Naive B cell (primary cell): ENCODE data around the gene CLSTN2. TPM values are rescaled to one million over a fixed set of nuclear protein-coding genes. Genes with fewer than 3 reads are reported as not detected.

Experiments used
- ATAC-seq, 2 donors: fragments of 150-1000 bp; cut with Tn5 transposase; 2 replicates each; pipeline ENCODE4 v1.10.0; 2021; ENCODE audit warnings: low read depth in 2 of 2, mild to moderate bottlenecking in 2 of 2, moderate library complexity in 2 of 2
- DNase-seq: peaks from one replicate; pipeline ENCODE4 v3.0.0; 2022
- H3K27ac Mint-ChIP-seq, 6 donors: one replicate each; pipeline ENCODE4 v1.8.0; 2020 to 2022; ENCODE audit warnings: mild to moderate bottlenecking in 6 of 6, mixed read lengths in 6 of 6, moderate library complexity in 5 of 6, inconsistent platforms in 2 of 6
- H3K27me3 Mint-ChIP-seq, 3 donors: one replicate each; pipeline ENCODE4 v1.8.0; 2021 to 2022; ENCODE audit warnings: mixed read lengths in 3 of 3, mild to moderate bottlenecking in 1 of 3
- H3K36me3 Mint-ChIP-seq, 2 donors: one replicate each; pipeline ENCODE4 v1.8.0; 2020 to 2022; ENCODE audit warnings: mixed read lengths in 2 of 2, inconsistent platforms in 1 of 2, mild to moderate bottlenecking in 1 of 2
- H3K4me1 Mint-ChIP-seq, 3 donors: one replicate each; pipeline ENCODE4 v1.8.0; 2020 to 2022; ENCODE audit warnings: mixed read lengths in 3 of 3, inconsistent platforms in 1 of 3, mild to moderate bottlenecking in 1 of 3, moderate library complexity in 1 of 3
- H3K4me3 Mint-ChIP-seq, 8 donors: one replicate each; pipeline ENCODE4 v1.8.0; 2020 to 2022; ENCODE audit warnings: mild to moderate bottlenecking in 8 of 8, mixed read lengths in 8 of 8, moderate library complexity in 8 of 8, inconsistent platforms in 2 of 8
- H3K9me3 Mint-ChIP-seq, 7 donors: one replicate each; pipeline ENCODE4 v1.8.0; 2020 to 2022; ENCODE audit warnings: mixed read lengths in 7 of 7, mild to moderate bottlenecking in 5 of 7, inconsistent platforms in 2 of 7, moderate library complexity in 1 of 7
- polyA plus RNA-seq, 6 donors: library from polyadenylated mRNA; unstranded; fragments of 300-500 nt; fragmentation: Illumina TruSeq; gene quantifications; one replicate each; pipeline ENCODE4 v1.2.3, GENCODE V29; 2021; ENCODE audit warnings: low read depth in 6 of 6

CLSTN2 gene
- polyA plus RNA-seq, 6 donors from 2014 or later, result not detected

- ATAC-seq (no peak), DNase-seq (no peak)
- no peak overlapping the region for H3K4me3 Mint-ChIP-seq
- no peaks in the 10 kb centered on the region for H3K4me1 Mint-ChIP-seq
- no peaks in the 10 kb centered on the region for H3K36me3 Mint-ChIP-seq
- peaks cover 0 to 5% (median 0%) of the 10 kb centered on the region in 7 donors for H3K9me3 Mint-ChIP-seq
- no peak overlapping the region for H3K27ac Mint-ChIP-seq
- H3K27me3 Mint-ChIP-seq, result peaks cover 4 to 20% (median 8%) of the 10 kb centered on the region in 3 donors
Measured at GRCh38 chr3:139953131-139953910, 18.3 kb downstream of the CLSTN2 start.

GRCh38 chr3:139954146-139954860, 19.3 kb downstream of the CLSTN2 start:
- Mint-ChIP-seq H3K27me3 (peaks cover 4 to 19% (median 11%) of the 10 kb centered on the region in 3 donors), H3K27ac (no peak overlapping the region), H3K4me3 (no peak overlapping the region), H3K36me3 (no peaks in the 10 kb centered on the region), H3K9me3 (peaks cover 0 to 5% (median 0%) of the 10 kb centered on the region in 7 donors), H3K4me1 (no peaks in the 10 kb centered on the region)
- DNase-seq (no peak), ATAC-seq (no peak)

DNA sequence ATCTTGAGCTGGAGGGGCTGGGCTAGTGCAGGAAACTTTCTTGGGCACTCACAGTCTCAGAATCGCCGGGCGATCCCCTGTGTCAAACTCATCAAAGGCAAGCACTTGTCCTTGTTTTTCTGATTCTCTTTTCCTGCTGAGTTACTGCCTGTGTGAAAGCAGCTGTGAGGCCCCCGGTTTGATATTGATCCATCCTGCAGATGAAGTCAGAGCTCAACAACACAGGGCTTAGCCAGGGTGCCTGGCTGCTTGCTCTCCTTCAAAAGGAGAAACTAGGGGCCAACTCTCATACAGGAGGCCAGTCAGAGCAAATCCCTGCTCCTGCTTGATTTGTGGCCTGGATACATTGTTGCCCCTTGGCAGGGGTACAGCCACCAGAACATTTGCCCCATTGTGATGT, 22.9 kb downstream of the CLSTN2 start:
- DNase-seq, result no peak
- Mint-ChIP-seq H3K36me3 (no peaks in the 10 kb centered on the region), H3K4me3 (no peak overlapping the region), H3K27ac (no peak overlapping the region), H3K9me3 (peaks cover 0 to 9% (median 0%) of the 10 kb centered on the region in 7 donors), H3K4me1 (no peaks in the 10 kb centered on the region), H3K27me3 (peaks cover 4 to 34% (median 26%) of the 10 kb centered on the region in 3 donors)
- no peak for ATAC-seq

DNA sequence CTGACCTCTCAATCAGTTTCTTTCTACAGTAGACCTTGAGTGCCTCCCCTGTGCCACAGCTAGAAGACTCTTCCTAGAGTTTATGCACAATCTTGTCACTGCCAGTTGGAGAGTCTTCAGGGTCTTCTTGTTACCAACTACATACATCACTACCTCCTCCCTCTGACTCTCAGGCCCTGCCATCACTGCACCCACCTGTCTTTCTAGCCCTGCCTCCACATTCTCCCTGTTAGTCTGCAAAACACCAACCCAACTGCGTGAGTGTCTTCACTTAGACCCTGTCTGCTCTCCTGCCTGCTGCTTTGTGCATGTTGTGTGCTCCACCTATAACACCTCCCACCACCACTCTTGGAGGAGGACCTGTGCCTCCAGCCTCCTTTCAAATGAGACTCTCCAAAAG, 34.4 kb downstream of the CLSTN2 start:
- H3K36me3 Mint-ChIP-seq, result no peaks in the 10 kb centered on the region
- H3K9me3 Mint-ChIP-seq, result peaks cover 0 to 6% (median 0%) of the 10 kb centered on the region in 7 donors
- no peak overlapping the region for H3K4me3 Mint-ChIP-seq
- peaks cover 10 to 14% (median 12%) of the 10 kb centered on the region in 3 donors for H3K27me3 Mint-ChIP-seq
- no peak overlapping the region for H3K27ac Mint-ChIP-seq
- ATAC-seq, result no peak
- DNase-seq, result no peak
- no peaks in the 10 kb centered on the region for H3K4me1 Mint-ChIP-seq

GRCh38 chr3:139970526-139970925, 35.5 kb downstream of the CLSTN2 start:
- DNase-seq, result no peak
- peaks cover 0 to 6% (median 0%) of the 10 kb centered on the region in 7 donors for H3K9me3 Mint-ChIP-seq
- peaks cover 9 to 11% (median 11%) of the 10 kb centered on the region in 3 donors for H3K27me3 Mint-ChIP-seq
- H3K36me3 Mint-ChIP-seq, result no peaks in the 10 kb centered on the region
- H3K4me3 Mint-ChIP-seq, result no peak overlapping the region
- no peaks in the 10 kb centered on the region for H3K4me1 Mint-ChIP-seq
- H3K27ac Mint-ChIP-seq, result no peak overlapping the region
- no peak for ATAC-seq

DNA sequence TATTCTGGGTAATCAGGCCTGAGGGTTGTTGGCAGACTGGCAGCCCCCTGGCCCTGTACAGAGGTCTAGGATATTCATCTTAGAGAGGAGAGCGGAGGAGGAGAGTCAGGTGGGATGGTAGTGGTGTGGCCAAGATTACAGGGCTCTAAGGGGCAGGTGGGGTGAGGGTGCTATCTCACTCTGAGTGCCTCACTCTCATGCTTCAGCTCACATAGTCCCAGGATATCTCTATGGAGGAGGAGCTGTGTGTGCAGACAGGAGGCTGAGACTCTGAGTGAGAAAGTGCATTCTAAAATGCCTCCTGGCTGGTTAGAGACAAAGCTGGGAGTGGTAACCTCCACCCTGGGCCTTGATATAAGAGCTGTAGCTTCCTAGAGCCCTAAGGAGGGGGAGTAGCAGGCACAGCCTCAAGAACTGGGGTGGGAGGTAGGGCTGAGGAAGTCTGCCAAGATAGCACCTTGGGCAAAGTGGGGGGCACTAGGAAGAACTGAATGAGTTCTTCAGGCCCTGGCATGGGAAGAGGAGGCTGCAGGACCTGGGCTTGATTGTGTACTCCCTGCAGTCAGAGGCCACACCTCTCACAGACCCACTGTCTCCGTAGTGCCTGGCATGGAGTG, 39.9 kb downstream of the CLSTN2 start:
- ATAC-seq (no peak), DNase-seq (no peak)
- no peaks in the 10 kb centered on the region for H3K36me3 Mint-ChIP-seq
- no peaks in the 10 kb centered on the region for H3K27me3 Mint-ChIP-seq
- H3K27ac Mint-ChIP-seq, result peak overlapping the region in 1 of 6 donors; percentile 79
- peaks cover 0 to 1% (median 0%) of the 10 kb centered on the region in 7 donors for H3K9me3 Mint-ChIP-seq
- no peaks in the 10 kb centered on the region for H3K4me1 Mint-ChIP-seq
- no peak overlapping the region for H3K4me3 Mint-ChIP-seq

GRCh38 chr3:139975594-139976365, 40.8 kb downstream of the CLSTN2 start:
- H3K4me3 Mint-ChIP-seq, result no peak overlapping the region
- no peak overlapping the region for H3K27ac Mint-ChIP-seq
- H3K27me3 Mint-ChIP-seq, result peaks cover 0 to 5% (median 0%) of the 10 kb centered on the region in 3 donors
- H3K36me3 Mint-ChIP-seq, result no peaks in the 10 kb centered on the region
- DNase-seq (no peak), ATAC-seq (no peak)
- no peaks in the 10 kb centered on the region for H3K4me1 Mint-ChIP-seq
- H3K9me3 Mint-ChIP-seq, result peaks cover 0 to 6% (median 0%) of the 10 kb centered on the region in 7 donors

DNA sequence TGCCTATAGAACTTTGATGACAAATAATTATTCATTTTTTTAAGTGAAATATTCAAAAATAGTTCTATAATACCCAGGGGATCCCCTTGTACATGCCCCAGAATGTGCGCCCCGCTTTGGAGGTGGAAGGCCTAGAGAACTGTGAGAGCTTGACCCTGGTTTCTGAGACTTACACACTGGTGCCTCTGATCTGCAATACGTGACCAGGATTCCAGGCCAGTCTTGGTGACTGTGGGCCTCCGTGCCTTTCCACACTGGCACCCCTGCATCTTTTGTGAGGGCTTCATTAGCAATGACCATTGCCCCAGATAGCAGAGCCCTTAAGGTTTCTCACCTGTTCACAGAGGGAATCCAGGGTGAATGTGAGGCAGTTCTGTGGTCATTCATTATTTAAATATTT, 44.0 kb downstream of the CLSTN2 start:
- ATAC-seq, result no peak
- Mint-ChIP-seq H3K36me3 (no peaks in the 10 kb centered on the region), H3K27ac (no peak overlapping the region), H3K4me1 (no peaks in the 10 kb centered on the region), H3K9me3 (peaks cover 0 to 6% (median 0%) of the 10 kb centered on the region in 7 donors), H3K4me3 (no peak overlapping the region), H3K27me3 (peaks cover 0 to 5% (median 0%) of the 10 kb centered on the region in 3 donors)
- DNase-seq, result no peak

DNA sequence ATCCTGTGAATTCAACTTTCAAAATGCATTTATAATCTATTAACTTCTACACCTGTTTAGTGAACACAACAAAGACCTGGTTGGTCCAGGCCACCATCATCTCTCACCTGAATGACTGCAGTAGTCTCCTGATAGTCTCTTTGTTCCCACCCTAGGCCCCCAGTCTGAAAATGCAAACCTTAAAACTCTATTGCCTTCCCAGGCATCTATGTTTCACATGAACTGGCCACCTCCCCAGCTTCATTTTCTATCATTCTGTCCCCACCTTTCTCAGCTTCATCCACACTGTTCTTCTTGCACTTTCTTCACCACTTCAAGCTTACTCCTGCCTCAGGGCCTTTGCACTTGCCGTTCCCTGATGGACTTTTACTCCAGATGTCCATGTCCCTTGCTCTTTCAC, 45.0 kb downstream of the CLSTN2 start:
- H3K27me3 Mint-ChIP-seq, result peaks cover 5 to 10% (median 8%) of the 10 kb centered on the region in 3 donors
- H3K4me1 Mint-ChIP-seq, result no peaks in the 10 kb centered on the region
- no peak overlapping the region for H3K4me3 Mint-ChIP-seq
- no peaks in the 10 kb centered on the region for H3K36me3 Mint-ChIP-seq
- DNase-seq, result no peak
- peaks cover 0 to 6% (median 0%) of the 10 kb centered on the region in 7 donors for H3K9me3 Mint-ChIP-seq
- ATAC-seq, result no peak
- H3K27ac Mint-ChIP-seq, result no peak overlapping the region

DNA sequence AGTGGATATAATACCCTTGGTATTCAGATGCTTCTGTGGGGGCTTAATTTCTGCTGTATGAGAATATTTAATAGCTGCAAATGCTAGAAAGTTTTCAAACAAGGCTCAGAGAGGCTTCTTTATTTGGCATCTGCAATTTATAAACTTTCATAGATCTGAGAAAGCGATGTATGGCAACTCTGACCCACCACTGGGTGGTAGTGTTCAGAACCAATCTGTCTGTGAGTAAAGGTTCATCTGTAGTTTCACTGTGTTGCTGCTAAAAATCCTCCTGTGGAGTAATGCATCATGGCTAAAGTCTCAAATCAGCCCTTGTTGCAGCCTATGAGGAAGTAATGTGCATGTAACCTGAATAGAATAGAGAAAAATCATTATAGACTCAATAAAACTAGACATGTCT, 47.4 kb downstream of the CLSTN2 start:
- Mint-ChIP-seq H3K9me3 (peaks cover 0 to 6% (median 0%) of the 10 kb centered on the region in 7 donors), H3K27me3 (peaks cover 5 to 12% (median 10%) of the 10 kb centered on the region in 3 donors), H3K4me3 (no peak overlapping the region), H3K4me1 (no peaks in the 10 kb centered on the region), H3K36me3 (no peaks in the 10 kb centered on the region), H3K27ac (no peak overlapping the region)
- DNase-seq (no peak), ATAC-seq (no peak)

DNA sequence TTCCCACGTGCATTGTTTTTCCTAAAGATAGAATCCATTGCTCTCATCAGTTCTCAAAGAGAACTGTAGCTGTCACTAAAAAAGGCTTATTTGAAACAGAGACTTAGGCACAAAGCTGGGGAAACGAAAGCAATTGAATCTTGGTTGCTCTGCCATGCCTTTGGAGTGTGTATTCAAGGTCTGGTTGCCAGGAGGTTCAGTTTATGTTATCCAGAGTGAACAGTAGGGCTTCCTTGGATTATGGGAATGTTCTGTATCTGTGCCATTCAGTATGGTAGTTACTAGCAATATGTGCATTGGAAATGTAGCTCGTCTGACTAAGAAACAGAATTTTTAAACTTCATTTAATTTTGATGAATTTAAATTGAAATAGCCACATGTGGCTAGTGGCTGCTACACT, 50.6 kb downstream of the CLSTN2 start:
- H3K27ac Mint-ChIP-seq, result no peak overlapping the region
- no peaks in the 10 kb centered on the region for H3K36me3 Mint-ChIP-seq
- peaks cover 0 to 3% (median 0%) of the 10 kb centered on the region in 7 donors for H3K9me3 Mint-ChIP-seq
- peaks cover 0 to 12% (median 10%) of the 10 kb centered on the region in 3 donors for H3K27me3 Mint-ChIP-seq
- H3K4me3 Mint-ChIP-seq, result no peak overlapping the region
- no peaks in the 10 kb centered on the region for H3K4me1 Mint-ChIP-seq
- ATAC-seq (no peak), DNase-seq (no peak)

GRCh38 chr3:139987908-139988307, 52.9 kb downstream of the CLSTN2 start:
- ATAC-seq, result no peak
- H3K4me1 Mint-ChIP-seq, result no peaks in the 10 kb centered on the region
- H3K27ac Mint-ChIP-seq, result no peak overlapping the region
- peaks cover 0 to 12% (median 10%) of the 10 kb centered on the region in 3 donors for H3K27me3 Mint-ChIP-seq
- H3K36me3 Mint-ChIP-seq, result no peaks in the 10 kb centered on the region
- no peak overlapping the region for H3K4me3 Mint-ChIP-seq
- no peak for DNase-seq
- peaks cover 0 to 6% (median 3%) of the 10 kb centered on the region in 7 donors for H3K9me3 Mint-ChIP-seq
